Measurements from ENCODE around the gene CAPN9. TPM values are rescaled to one million over a fixed set of nuclear protein-coding genes. Genes with fewer than 3 reads are reported as not detected.

Gene CAPN9
- total RNA-seq, 6 experiments from 2014 or later: not detected

- Mint-ChIP-seq H3K4me3 (no peak overlapping the region), H3K36me3 (ENCODE audit: low read depth) (no peaks in the 10 kb centered on the region), H3K27me3 (ENCODE audit: insufficient read depth) (peaks cover 25% of the 10 kb centered on the region), H3K9me3 (no peaks in the 10 kb centered on the region), H3K4me1 (ENCODE audit: low read depth) (peaks cover 7% of the 10 kb centered on the region), H3K27ac (no peak overlapping the region)
- TF ChIP-seq, protein P1, sequence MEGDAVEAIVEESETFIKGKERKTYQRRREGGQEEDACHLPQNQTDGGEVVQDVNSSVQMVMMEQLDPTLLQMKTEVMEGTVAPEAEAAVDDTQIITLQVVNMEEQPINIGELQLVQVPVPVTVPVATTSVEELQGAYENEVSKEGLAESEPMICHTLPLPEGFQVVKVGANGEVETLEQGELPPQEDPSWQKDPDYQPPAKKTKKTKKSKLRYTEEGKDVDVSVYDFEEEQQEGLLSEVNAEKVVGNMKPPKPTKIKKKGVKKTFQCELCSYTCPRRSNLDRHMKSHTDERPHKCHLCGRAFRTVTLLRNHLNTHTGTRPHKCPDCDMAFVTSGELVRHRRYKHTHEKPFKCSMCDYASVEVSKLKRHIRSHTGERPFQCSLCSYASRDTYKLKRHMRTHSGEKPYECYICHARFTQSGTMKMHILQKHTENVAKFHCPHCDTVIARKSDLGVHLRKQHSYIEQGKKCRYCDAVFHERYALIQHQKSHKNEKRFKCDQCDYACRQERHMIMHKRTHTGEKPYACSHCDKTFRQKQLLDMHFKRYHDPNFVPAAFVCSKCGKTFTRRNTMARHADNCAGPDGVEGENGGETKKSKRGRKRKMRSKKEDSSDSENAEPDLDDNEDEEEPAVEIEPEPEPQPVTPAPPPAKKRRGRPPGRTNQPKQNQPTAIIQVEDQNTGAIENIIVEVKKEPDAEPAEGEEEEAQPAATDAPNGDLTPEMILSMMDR (IDR thresholded peaks at IDR 0.05): no peak
- no peak for DNase-seq
Measured at GRCh38 chr1:230758709-230759368, 11.7 kb downstream of the CAPN9 start.

- H3K27ac Mint-ChIP-seq: no peak overlapping the region
- H3K27me3 Mint-ChIP-seq (ENCODE audit: insufficient read depth): peaks cover 25% of the 10 kb centered on the region
- H3K36me3 Mint-ChIP-seq (ENCODE audit: low read depth): no peaks in the 10 kb centered on the region
- TF ChIP-seq, protein P1 (IDR thresholded peaks at IDR 0.05): no peak
- no peak overlapping the region for H3K4me3 Mint-ChIP-seq
- H3K9me3 Mint-ChIP-seq: no peaks in the 10 kb centered on the region
- peaks cover 7% of the 10 kb centered on the region for H3K4me1 Mint-ChIP-seq (ENCODE audit: low read depth)
- DNase-seq: no peak
Measured at GRCh38 chr1:230759369-230760065, 12.3 kb downstream of the CAPN9 start.

DNA sequence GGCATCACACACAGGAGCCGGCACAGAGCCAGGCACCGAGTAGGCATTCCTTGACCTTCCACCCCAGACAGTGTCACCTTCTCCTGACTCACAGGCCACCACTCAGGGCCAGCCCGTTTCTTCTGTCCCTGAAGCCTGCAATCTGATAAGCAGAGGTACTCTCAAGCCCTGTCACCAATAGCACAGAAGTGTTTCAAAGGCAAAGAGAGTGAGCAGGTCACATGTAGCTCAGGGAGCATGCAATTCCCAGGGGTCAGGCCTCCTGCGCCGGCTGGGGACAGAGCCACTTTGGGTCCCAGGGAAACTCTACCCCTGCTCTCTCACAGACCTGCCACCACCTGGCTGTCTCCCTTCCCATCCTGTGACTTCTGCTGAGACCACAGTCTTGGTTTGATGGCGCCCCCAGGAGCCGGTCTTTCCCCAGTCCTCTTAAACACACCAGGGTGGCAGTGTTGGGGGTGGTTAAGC is 13.2 kb downstream of the CAPN9 start:
- H3K27me3 Mint-ChIP-seq (ENCODE audit: insufficient read depth): peaks cover 25% of the 10 kb centered on the region
- H3K4me3 Mint-ChIP-seq: no peak overlapping the region
- no peaks in the 10 kb centered on the region for H3K36me3 Mint-ChIP-seq (ENCODE audit: low read depth)
- H3K27ac Mint-ChIP-seq: no peak overlapping the region
- DNase-seq: no peak
- no peaks in the 10 kb centered on the region for H3K4me1 Mint-ChIP-seq (ENCODE audit: low read depth)
- H3K9me3 Mint-ChIP-seq: no peaks in the 10 kb centered on the region
- TF ChIP-seq, protein P1 (IDR thresholded peaks at IDR 0.05): no peak

GRCh38 chr1:230761443-230762167 is 14.4 kb downstream of the CAPN9 start:
- Mint-ChIP-seq H3K4me1 (ENCODE audit: low read depth) (no peaks in the 10 kb centered on the region), H3K9me3 (no peaks in the 10 kb centered on the region), H3K27ac (no peak overlapping the region)

GRCh38 chr1:230763927-230764591 is 16.9 kb downstream of the CAPN9 start:
- Mint-ChIP-seq H3K27me3 (ENCODE audit: insufficient read depth) (peaks cover 13% of the 10 kb centered on the region), H3K27ac (no peak overlapping the region), H3K9me3 (no peaks in the 10 kb centered on the region), H3K4me3 (no peak overlapping the region), H3K36me3 (ENCODE audit: low read depth) (no peaks in the 10 kb centered on the region), H3K4me1 (ENCODE audit: low read depth) (no peaks in the 10 kb centered on the region)
- DNase-seq: no peak
- TF ChIP-seq, protein P1 (IDR thresholded peaks at IDR 0.05): no peak

More at GRCh38 chr1:230761443-230762167, 14.4 kb downstream of the CAPN9 start:
- H3K36me3 Mint-ChIP-seq (ENCODE audit: low read depth): no peaks in the 10 kb centered on the region
- TF ChIP-seq, protein P1 (IDR thresholded peaks at IDR 0.05): no peak
- DNase-seq: no peak
- H3K27me3 Mint-ChIP-seq (ENCODE audit: insufficient read depth): peaks cover 25% of the 10 kb centered on the region
- no peak overlapping the region for H3K4me3 Mint-ChIP-seq

Data from HFFc6 (cell line).